ENCODE measurements around the gene CCDC57. TPM values are rescaled to one million over a fixed set of nuclear protein-coding genes. Genes with fewer than 3 reads are reported as not detected.

The CCDC57 gene
- polyA plus RNA-seq, 1 donor from 2014 or later: 70.9 TPM

DNA sequence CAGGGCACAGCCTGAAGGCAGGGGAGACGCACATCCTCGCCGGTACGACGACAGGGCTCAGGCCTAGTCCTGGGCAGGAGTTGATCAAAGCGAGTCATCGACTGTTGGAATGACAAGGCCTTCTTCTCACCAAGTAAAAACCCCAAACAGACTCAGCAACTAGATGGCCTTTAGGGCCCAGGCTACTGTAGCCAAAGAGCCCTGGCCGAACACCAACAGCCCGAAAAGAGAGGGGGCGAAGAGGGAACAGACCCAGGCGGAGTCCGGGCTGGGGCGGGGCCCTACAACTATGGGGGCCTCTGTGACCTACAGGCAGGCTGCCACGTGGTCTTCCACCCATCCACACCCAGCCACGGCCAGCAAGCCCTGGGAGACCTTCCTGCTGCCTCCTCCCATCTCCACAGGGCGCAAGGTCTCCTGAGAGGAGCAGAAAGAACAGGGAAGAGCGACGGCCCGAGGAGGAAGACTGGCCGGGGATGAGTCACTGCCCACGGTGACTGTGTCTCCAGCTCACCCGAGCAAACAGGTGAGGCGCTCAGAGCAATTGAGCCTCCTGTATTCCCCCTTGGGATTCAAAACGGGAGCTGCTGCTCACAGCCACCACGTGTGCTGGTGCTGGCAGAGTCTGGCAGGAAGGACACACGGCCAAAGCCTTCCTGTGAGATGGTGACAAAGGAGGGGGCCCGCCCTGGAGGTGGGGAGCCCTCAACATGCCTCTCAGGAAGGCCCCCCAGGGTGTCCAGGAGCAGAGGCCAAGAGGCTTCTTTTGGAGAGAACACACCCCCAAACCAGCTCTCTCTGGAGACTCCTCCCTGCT is 33.9 kb upstream of the CCDC57 start:
- Histone ChIP-seq H4K20me1 (ENCODE audit: insufficient read depth) (peaks cover 13% of the 10 kb centered on the region), H3K9ac (ENCODE audit: low read length) (no peak overlapping the region), H3K27ac (ENCODE audit: low read length) (no peak overlapping the region), H3K79me2 (replicated peaks; ENCODE audit: insufficient read depth, low read length) (peaks cover 4% of the 10 kb centered on the region), H3K27me3 (ENCODE audit: insufficient read depth, low read depth, low read length) (no peaks in the 10 kb centered on the region), H3K4me3 (ENCODE audit: low read length) (no peak overlapping the region), H3F3A (ENCODE audit: insufficient read depth, low read length, poor library complexity, severe bottlenecking) (no peaks in the 10 kb centered on the region), H2AFZ (ENCODE audit: low read depth, low read length) (no peak overlapping the region), H3K4me2 (ENCODE audit: low read length) (no peak overlapping the region), H3K36me3 (ENCODE audit: insufficient read depth, low read length) (no peaks in the 10 kb centered on the region), H3K9me3 (ENCODE audit: low read length) (no peaks in the 10 kb centered on the region), H3K9me2 (ENCODE audit: insufficient read depth, low read length) (no peaks in the 10 kb centered on the region)
- no peak for TF ChIP-seq EZH2 (IDR thresholded peaks at IDR 0.05; ENCODE audit: borderline replicate concordance, insufficient read depth, low read length, poor library complexity, severe bottlenecking)
- TF ChIP-seq MXI1 (conservative IDR thresholded peaks at IDR 0.05; ENCODE audit: poor library complexity, severe bottlenecking): no peak
- no peak for TF ChIP-seq RAD21 (conservative IDR thresholded peaks at IDR 0.05)

DNA sequence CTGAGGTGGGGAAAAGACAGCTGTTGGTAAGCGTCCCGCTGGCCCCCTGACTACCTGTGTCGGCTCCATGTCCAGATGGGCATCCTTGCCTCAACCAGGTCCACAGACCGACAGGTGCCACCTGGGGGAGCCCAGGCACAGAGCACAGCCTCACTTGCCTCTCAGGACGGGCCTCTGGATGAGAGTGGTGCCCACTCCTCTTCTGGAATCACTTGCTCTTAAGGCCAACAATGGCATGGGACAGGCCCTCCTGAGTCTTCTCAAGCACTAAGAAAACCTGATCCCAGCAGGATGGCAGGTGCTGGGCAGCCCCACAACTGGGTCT is 33.4 kb upstream of the CCDC57 start:
- Histone ChIP-seq H3K9me2 (ENCODE audit: insufficient read depth, low read length) (no peaks in the 10 kb centered on the region), H3F3A (ENCODE audit: insufficient read depth, low read length, poor library complexity, severe bottlenecking) (no peaks in the 10 kb centered on the region), H3K79me2 (replicated peaks; ENCODE audit: insufficient read depth, low read length) (no peaks in the 10 kb centered on the region), H3K36me3 (ENCODE audit: insufficient read depth, low read length) (no peaks in the 10 kb centered on the region), H3K4me2 (ENCODE audit: low read length) (no peak overlapping the region), H3K27me3 (ENCODE audit: insufficient read depth, low read depth, low read length) (no peaks in the 10 kb centered on the region), H3K9me3 (ENCODE audit: low read length) (no peaks in the 10 kb centered on the region), H2AFZ (ENCODE audit: low read depth, low read length) (no peak overlapping the region), H4K20me1 (ENCODE audit: insufficient read depth) (peaks cover 13% of the 10 kb centered on the region), H3K4me3 (ENCODE audit: low read length) (no peak overlapping the region), H3K9ac (ENCODE audit: low read length) (no peak overlapping the region), H3K27ac (ENCODE audit: low read length) (no peak overlapping the region)
- TF ChIP-seq, protein P1, sequence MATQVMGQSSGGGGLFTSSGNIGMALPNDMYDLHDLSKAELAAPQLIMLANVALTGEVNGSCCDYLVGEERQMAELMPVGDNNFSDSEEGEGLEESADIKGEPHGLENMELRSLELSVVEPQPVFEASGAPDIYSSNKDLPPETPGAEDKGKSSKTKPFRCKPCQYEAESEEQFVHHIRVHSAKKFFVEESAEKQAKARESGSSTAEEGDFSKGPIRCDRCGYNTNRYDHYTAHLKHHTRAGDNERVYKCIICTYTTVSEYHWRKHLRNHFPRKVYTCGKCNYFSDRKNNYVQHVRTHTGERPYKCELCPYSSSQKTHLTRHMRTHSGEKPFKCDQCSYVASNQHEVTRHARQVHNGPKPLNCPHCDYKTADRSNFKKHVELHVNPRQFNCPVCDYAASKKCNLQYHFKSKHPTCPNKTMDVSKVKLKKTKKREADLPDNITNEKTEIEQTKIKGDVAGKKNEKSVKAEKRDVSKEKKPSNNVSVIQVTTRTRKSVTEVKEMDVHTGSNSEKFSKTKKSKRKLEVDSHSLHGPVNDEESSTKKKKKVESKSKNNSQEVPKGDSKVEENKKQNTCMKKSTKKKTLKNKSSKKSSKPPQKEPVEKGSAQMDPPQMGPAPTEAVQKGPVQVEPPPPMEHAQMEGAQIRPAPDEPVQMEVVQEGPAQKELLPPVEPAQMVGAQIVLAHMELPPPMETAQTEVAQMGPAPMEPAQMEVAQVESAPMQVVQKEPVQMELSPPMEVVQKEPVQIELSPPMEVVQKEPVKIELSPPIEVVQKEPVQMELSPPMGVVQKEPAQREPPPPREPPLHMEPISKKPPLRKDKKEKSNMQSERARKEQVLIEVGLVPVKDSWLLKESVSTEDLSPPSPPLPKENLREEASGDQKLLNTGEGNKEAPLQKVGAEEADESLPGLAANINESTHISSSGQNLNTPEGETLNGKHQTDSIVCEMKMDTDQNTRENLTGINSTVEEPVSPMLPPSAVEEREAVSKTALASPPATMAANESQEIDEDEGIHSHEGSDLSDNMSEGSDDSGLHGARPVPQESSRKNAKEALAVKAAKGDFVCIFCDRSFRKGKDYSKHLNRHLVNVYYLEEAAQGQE (IDR thresholded peaks at IDR 0.05; ENCODE audit: borderline replicate concordance): no peak
- TF ChIP-seq SMC3 (conservative IDR thresholded peaks at IDR 0.05; ENCODE audit: poor library complexity) (no peak), RAD21 (conservative IDR thresholded peaks at IDR 0.05) (no peak), EP300 (conservative IDR thresholded peaks at IDR 0.05; ENCODE audit: poor library complexity, severe bottlenecking) (no peak), POLR2AphosphoS5 (IDR thresholded peaks at IDR 0.05) (no peak), MXI1 (conservative IDR thresholded peaks at IDR 0.05; ENCODE audit: poor library complexity, severe bottlenecking) (no peak), EZH2 (IDR thresholded peaks at IDR 0.05; ENCODE audit: borderline replicate concordance, insufficient read depth, low read length, poor library complexity, severe bottlenecking) (no peak), CTCF (IDR thresholded peaks at IDR 0.05; ENCODE audit: poor library complexity, severe bottlenecking) (no peak), TAF1 (IDR thresholded peaks at IDR 0.05; ENCODE audit: low read depth) (no peak)

All from neural cell (in vitro differentiated cells).